HG02759 (cell line): ENCODE measurements around the gene SMARCA4.
A peak's percentile ranks its signal among the peaks of the same experiment; 100 is the strongest.

ENCODE experiments used
- ATAC-seq: cut with Tn5 transposase; IDR thresholded peaks from one replicate; pipeline ENCODE4 v1.9.1; 2021; ENCODE audit warnings: mild to moderate bottlenecking, moderate library complexity; ENCODE audit not compliant: unreplicated experiment

SMARCA4 gene

GRCh38 chr19:11028146-11028545 is 67.3 kb downstream of the SMARCA4 start:
- no peak for ATAC-seq

GRCh38 chr19:11031421-11032070 is 70.7 kb downstream of the SMARCA4 start:
- no peak for ATAC-seq

- no peak for ATAC-seq
Measured at GRCh38 chr19:11033251-11033650, 72.4 kb downstream of the SMARCA4 start.

GRCh38 chr19:11033763-11034162 is 72.9 kb downstream of the SMARCA4 start:
- ATAC-seq: no peak

- ATAC-seq: no peak
Measured at GRCh38 chr19:11034449-11035213, 73.8 kb downstream of the SMARCA4 start.

- ATAC-seq: peak; percentile 86
Measured at GRCh38 chr19:11035441-11036377, 74.9 kb downstream of the SMARCA4 start.

- ATAC-seq: no peak
Measured at GRCh38 chr19:11038511-11038910, 77.7 kb downstream of the SMARCA4 start.

GRCh38 chr19:11041194-11041593 is 80.4 kb downstream of the SMARCA4 start:
- ATAC-seq: no peak

GRCh38 chr19:11041966-11042627 is 81.3 kb downstream of the SMARCA4 start:
- ATAC-seq: no peak

- ATAC-seq: no peak
Measured at GRCh38 chr19:11044431-11044830, 83.6 kb downstream of the SMARCA4 start.

GRCh38 chr19:11045536-11045935 is 84.7 kb downstream of the SMARCA4 start:
- ATAC-seq: no peak

GRCh38 chr19:11046605-11047354 is 86.0 kb downstream of the SMARCA4 start:
- ATAC-seq: peak; percentile 45

GRCh38 chr19:11047866-11048265 is 87.0 kb downstream of the SMARCA4 start:
- no peak for ATAC-seq

- ATAC-seq: no peak
Measured at GRCh38 chr19:11050323-11051114, 89.7 kb downstream of the SMARCA4 start.

GRCh38 chr19:11053817-11054195 is 93.0 kb downstream of the SMARCA4 start:
- no peak for ATAC-seq

GRCh38 chr19:11054200-11054599 is 93.4 kb downstream of the SMARCA4 start:
- ATAC-seq: no peak

GRCh38 chr19:11054628-11055027 is 93.8 kb downstream of the SMARCA4 start:
- ATAC-seq: no peak

GRCh38 chr19:11058246-11059030 is 97.6 kb downstream of the SMARCA4 start:
- ATAC-seq: no peak
